Jurkat, Clone E6-1 (cell line): ENCODE data around the gene ITGB2.
"Not testable (repeated sequence)": the region's sequence is repeated elsewhere in the genome, so short reads cannot be mapped to it uniquely, and the experiment has no call there.

Experiments used
- DNase-seq: peaks from one replicate; pipeline ENCODE4 v3.0.0-alpha.2; 2011; ENCODE audit warnings: low read depth, low spot score
- H3K4me3 ChIP-seq: 2 replicates; pipeline ENCODE4 v1.5.1; 2011; ENCODE audit warnings: mild to moderate bottlenecking, low read length, control low read depth, moderate library complexity

The ITGB2 gene

DNA sequence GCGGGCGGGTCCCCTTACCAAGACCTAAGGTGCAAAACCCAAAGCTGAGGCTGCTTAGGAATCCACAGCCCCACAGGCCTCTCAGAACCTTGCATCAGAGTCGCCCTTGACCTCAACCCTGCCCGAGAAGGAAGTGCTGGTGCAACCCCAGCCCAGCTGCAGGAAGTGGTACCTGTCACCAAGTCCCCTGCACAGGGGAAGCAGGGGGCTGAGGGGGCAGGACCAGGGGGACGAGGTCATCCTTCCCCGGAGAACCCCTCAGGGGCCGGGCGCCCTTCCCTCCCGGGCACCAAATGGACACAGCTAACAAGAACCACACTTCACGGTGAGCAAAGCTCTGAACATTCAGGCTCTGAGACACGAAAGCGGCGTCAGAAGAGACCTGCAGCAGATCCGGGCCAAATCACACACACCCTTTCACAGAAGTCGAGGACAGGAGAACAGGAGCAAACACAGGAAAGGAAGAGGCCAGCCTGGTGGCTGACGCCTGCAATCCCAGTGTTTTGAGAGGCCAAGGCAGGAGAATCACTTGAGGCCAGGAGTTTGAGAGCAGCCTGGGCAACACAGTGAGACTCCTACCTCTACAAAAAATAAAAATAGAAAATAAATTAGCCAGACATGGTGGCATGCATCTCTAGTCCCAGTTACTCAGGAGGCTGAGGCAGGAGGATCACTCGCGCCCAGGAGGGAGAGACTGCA lies 6.4 kb downstream of the ITGB2 start:
- DNase-seq: peak; percentile 71
- peak overlapping the region; percentile 13; the same call in 1 of the 2 replicates for H3K4me3 ChIP-seq

DNA sequence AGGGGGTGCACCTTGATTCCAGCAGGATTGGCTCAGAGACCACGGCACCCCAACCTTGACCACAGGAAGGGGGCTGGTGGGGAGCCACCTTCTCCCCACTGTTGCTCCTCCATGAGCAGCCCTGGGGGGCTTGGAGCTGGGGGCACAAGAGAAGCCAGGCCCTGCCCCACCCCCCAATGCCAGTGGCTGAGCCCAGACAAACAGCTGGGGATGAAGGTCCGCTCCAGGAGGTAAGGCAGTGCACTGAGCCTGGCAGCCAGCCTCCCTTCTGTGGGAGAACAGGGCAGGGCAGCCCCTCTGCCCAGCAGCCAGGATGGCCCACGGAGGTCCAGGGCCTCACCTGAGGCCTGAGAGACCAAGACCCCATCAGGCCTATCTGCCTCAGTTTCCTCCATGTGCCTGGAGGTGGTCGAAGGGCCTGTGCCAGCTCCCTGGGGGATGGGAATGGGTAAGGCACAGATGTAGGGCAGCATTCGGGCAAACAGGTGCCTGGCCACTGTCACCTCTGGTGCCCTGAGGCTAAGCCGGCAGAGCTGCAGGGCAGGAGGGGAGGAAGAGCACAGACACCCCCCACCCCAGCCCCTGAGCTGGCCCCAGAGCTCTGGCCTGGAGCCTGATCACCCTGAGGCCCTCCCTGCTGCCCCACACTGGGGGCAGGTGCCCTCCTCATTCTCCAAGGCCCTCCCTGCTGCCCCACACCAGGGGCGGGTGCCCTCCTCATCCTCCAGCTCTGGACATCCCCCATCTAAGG lies 7.1 kb downstream of the ITGB2 start:
- DNase-seq: no peak
- H3K4me3 ChIP-seq: peak overlapping the region; percentile 13

DNA sequence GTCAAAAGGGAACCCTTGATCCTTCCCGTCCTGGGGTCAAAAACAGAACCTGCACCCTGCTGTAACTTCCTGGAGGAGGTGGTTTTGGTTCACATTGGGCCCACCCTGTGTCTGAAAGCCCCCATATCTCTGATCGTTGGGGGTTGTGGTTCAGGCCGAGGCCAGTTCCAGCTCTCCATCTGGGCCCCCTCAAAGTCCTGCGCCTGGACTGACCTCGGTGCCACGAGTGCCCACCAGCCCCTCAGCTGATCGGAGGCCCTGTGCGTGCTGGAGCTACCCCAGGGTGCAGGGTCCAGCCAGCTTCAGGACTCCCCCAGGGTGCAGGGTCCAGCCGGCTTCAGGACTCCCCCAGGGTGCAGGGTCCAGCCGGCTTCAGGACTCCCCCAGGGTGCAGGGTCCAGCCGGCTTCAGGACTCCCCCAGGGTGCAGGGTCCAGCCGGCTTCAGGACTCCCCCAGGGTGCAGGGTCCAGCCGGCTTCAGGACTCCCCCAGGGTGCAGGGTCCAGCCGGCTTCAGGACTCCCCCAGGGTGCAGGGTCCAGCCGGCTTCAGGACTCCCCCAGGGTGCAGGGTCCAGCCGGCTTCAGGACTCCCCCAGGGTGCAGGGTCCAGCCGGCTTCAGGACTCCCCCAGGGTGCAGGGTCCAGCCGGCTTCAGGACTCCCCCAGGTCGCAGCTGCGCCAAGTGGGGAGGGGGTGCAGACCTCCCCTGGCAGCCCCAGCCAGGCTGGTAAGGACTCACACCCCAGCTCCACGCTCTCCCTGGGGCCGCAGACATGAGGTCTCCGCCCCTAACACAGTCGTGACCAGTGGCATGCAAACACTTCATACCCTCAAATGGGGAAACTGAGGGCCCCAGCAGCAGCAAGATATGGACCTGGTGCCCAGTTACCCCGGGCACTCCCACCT lies 7.9 kb downstream of the ITGB2 start:
- DNase-seq: not testable (repeated sequence)
- H3K4me3 ChIP-seq: peak overlapping the region; percentile 37

DNA sequence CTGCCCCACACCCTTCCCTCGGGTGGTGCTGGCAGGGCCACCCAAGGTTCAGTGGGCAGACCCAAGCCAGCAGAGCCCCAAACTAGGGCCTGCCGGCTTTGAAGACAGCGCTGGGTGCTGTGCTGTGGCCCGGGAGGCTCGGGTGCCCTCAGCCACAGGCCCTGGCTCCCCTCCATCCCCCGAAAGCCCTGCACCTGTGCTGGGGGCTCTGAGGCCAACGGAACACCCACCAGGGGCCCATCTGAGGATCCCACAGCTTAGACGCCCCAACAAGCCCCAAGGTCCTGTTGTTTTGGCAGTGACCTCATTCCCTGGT lies 8.6 kb downstream of the ITGB2 start:
- DNase-seq: no peak
- peak overlapping the region; percentile 37 for H3K4me3 ChIP-seq

DNA sequence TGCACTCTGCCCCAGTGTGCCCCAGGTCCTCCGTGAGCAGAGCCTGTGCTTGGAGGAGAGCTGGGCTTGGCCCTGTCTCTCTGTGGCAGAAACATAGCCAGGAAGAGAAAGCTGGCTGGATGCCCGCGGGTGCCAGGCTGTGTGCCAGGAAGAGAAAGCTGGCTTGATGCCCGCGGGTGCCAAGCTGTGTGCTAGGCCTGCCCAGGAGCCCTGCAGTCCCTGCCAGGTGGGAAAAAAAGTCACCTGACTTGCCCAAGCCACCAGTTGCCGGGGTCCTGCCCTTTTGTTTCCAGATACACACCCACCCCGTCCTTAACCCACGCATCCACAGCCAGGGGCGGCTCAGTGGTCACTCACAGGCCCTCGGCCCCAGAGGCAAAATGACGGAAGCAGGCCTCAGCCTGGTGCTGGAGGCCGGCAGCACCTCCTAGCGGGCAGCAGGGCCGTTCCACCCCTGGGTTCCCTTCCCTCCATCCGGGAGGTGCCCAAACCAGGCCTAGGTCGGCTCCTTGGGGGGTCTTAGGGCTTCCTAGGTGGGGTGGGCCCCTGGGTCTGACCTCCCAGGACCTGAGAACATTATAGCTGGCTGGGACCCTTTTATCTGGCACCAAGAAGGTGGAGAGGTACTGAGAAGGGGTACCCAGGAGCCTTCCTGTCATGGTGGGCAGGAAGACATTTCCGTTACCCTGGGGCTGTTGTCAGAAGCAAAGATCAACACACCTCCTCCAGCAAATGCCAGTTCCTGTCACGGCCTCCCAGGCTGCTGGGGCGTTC lies 9.1 kb downstream of the ITGB2 start:
- DNase-seq: peak; percentile 82
- H3K4me3 ChIP-seq: peak overlapping the region; percentile 37

DNA sequence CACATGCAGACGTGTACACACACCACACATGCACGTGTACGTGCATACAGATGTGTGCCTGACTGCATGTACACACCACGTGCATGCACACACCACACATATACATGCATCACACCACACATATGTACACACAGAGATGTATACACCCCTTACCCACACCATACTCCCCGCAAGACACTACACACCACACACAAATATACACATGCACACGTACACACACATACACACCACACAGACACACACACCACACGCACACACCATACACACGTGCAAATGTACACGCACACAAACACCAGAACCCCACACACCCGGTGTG lies 9.7 kb downstream of the ITGB2 start:
- no peak for DNase-seq
- peak overlapping the region; percentile 37 for H3K4me3 ChIP-seq

DNA sequence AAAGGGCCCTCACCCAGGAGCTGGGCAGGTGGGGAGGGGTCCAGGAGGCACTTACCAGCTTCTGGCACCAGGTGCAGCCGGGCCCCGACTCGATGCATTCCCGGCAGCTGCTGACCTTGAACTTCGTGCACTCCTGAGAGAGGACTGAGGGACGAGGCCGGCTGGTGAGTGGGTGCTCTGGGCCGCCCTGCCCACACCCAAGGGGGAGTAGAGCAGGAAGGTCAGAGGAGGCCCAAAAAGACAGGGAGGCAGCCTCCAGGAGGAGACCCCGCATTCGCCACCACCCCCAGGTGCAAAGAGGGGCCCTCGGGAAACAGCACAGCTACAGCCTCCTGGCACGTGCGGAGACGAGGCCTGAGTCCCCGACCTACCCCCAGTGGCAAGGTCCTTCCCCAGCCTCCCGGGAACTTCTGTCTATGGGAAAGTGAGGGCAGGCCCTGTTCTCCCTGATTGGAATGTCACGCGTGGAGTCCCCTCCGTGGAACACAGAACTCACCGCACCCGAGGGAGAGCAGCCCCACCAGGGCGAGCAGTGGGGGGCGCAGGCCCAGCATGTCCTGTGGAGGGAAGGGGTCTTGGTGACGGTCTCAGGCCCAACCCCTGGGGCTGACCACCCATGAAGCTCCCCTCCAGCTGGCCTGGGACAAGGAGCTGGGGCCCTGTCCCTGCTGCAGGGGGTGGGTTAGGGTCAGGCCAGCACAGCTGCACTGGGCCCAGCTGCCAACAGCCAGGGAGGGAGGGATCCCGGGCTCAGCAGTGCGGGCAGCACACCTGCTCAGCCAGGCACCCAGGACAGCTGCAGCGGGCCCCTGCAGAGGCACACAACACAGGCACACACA lies 10.3 kb downstream of the ITGB2 start:
- no peak for DNase-seq
- H3K4me3 ChIP-seq: no peak overlapping the region

DNA sequence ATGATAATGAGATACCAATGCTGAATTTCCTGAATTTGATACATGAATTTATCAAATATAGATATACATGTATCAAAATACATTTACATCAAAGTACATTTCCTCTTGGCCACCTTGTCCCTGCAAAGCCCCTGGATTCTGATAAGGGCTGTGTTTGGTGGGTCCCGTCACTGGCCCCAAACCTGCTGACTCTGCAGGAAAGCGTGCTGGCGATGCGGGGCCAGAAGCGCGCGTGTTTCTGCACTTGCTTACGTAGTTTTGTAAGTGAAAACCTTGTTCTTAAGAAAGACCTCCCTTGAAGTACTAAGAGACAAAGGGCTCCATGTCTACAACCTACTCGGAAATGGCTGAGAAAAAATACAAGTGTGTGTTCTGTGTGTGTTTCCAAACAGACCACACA lies 11.0 kb downstream of the ITGB2 start:
- no peak overlapping the region for H3K4me3 ChIP-seq
- no peak for DNase-seq

DNA sequence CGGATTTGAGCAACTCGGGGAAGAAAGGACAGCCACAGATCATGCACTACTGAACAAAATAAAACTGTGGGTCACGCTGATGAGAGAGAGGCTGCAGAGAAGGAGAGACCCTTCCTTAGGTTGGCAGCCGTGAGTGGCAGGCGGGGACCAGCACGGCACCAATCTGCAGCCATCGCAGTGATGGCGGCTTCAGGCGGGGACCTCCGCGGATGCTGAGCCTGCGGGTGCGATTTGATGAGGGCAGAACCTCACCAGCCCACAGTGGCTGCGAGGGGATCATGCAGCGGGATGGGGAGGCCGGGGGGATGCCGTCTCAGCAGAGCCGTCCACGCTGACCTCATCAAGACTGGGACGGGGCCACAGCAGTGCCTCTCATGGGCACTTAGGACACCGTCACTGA lies 11.8 kb downstream of the ITGB2 start:
- no peak overlapping the region for H3K4me3 ChIP-seq
- no peak for DNase-seq

DNA sequence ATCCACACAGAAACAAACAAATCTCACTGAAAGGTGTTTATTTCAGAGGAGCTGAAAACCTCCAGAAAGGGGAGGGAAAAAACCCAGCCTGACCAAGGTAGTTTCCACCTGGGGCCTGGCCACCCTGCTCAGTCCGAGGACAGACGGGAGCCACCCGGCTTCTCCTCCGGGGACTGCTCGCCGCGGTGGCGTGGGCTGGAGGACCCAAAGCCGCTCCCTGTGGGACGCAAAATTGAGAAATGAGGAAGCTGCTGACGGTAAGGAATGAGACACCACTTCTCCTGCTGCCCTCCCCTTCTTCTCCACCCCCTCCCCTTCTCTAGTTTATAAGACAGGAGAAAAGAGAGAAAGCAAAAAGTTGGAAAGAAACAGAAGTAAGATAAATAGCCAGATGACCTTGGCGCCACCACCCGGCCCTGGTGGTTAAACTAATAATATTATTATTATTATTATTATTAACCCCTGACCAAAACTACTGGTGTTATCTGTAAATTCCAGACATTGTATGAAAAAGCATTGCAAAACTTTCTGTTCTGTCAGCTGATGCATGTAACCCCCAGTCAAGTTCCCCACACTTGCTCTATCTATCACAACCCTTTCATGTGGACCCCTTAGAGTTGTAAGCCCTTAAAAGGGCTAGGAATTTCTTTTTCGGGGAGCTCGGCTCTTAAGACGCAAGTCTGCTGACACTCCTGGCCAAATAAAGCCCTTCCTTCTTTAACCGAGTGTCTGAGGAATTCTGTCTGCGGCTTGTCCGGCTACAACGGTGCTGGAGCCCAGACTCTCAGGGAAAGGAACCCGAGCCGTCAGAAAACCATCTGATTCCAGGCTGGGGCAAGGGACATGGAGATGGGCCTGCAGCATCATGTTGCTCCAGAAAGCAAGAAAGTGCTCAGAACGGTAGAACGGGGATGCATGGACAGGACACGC lies 12.5 kb downstream of the ITGB2 start:
- DNase-seq: no peak
- H3K4me3 ChIP-seq: no peak overlapping the region

DNA sequence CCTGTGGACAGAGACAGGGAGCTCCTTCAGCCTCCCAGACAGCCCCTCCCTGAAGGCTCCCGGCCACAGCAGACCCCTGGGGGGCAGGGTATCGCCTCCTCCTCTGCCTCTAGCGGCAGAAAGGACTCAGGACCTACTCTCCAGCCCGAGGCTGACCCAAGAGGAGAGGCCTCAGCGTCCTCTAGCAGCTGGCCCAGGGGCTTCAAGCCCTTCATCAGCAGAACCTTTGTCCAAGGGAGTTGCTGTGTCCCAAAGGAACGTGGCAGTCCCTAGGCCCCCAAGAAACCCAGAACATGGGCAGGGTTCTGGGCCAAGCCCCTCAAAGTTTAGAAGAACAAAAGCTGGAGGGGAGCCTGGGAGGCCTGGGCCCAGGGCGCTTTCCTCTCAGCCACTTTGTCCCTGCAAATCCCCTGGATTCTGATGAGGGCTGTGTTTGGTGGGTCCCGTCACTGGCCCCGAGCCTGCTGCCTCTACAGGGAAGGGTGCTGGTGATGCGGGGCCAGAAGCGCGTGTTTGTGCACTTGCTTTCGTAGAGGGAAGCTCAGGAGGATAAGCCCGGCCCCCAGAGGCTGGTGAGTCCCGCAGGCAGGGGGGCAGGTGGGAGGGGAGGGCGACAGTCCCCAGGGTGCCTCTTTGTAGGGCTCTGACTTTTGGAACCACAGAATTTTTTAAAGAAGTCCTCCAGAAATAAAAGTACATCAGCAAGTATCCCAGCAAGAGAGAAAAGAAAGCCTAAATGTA lies 13.3 kb downstream of the ITGB2 start:
- no peak overlapping the region for H3K4me3 ChIP-seq
- no peak for DNase-seq

DNA sequence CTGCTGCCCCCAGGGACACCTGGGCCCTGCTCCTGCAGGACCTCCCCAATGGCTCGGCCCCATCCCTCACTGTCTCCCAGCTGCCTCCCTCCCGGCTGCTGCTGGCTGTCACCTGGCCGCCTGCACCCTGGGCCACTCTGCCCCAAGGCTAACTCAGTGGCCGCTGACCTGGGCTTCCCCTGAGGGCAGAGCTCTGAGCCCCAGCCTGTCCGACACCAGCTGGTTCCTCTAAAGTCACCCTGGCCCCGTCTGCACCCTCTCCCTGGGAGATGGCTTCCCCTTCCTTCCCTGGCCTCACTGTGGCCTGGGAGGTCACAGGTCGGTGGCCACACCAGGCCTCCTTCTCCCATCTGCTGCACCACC lies 15.0 kb downstream of the ITGB2 start:
- DNase-seq: no peak

DNA sequence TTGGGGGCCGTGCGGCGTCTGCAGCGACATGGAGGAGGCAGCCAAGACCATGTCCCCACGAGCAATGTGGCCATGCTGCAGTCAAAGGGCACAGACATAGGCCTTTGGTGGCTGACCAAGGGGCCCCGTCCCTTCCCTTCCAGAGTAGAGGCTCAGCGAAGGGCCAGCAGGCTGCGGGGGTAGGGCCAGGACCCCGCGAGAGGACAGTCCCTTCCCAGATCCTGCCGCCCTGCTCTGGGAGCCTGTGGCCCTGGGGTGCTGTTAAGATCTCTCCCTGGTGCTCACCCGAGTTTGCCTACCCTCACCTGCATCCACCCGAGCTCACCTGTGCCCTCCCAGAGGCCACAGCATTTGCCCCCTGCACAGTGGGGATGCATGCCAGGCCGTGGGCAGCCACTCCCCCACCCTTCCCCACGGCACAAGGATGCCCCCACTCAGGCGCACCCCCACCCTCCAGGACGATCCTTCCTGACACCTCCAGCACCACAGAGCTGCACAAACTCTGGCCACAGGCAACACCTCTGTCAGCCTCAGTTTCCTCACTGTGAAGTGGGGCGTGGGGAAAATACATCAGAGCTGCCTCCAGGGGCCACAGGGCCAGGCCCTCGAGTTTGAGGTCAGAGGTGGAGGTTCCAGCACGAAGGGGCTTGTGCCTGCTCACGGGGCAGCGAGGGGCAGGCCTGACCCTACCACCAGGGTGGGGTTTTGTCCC lies 15.5 kb downstream of the ITGB2 start:
- no peak for DNase-seq
- H3K4me3 ChIP-seq: no peak overlapping the region

More for the DNA sequence above, 15.0 kb downstream of the ITGB2 start:
- no peak overlapping the region for H3K4me3 ChIP-seq

DNA sequence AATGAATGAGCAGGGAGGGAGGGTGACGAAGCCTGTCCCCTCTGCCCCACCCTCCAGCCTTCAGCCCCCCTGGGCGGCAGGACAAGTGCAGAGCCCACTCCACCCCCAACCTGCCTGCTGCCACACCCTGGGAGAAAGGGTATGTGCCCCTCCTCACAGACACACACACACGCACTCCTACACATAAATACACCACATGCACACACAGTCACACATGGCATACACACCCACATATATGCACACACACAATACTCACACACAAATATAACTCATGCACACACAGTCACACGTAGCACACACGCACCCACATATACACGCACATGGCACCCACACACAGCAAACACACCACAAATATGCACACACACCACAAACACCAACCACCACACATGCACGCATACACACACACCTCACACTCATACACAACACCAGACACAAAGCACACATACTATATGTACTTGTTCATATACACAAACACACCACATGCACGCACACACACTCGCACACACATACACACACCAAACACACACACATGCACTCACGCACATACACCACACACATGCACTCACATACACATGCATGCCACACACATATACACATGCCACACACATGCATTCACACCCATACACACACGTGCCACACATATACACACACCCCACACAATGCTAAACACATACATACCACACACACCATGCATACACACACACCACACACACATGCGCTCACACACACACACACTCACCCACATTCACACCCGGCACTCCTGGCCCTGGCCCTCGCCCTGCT lies 16.4 kb downstream of the ITGB2 start:
- no peak overlapping the region for H3K4me3 ChIP-seq
- no peak for DNase-seq

DNA sequence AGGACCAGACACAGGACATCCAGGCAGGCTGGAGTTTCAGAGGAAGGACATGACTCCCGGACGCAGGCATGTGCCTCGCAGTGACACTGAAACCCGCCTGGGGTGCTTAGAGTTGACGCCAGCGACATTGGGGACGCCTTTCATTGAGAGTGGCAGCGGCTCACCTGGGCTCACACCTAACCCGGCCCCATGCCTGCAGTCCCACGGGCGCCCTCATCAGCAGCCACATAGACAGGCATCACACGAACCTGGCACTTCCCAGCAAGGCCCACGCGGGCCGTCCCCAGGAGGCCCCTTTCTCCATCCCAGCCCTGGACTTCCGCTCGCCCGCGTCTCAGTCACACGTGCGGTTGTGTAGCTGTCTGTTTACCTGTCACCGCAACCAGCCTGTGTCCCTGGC lies 17.0 kb downstream of the ITGB2 start:
- H3K4me3 ChIP-seq: no peak overlapping the region
- DNase-seq: no peak
